Measurements from ENCODE around the gene SORCS1. TPM values are rescaled to one million over a fixed set of nuclear protein-coding genes. Genes with fewer than 3 reads are reported as not detected.

SORCS1 gene
- total RNA-seq, 1 experiment from 2014 or later = not detected

DNA sequence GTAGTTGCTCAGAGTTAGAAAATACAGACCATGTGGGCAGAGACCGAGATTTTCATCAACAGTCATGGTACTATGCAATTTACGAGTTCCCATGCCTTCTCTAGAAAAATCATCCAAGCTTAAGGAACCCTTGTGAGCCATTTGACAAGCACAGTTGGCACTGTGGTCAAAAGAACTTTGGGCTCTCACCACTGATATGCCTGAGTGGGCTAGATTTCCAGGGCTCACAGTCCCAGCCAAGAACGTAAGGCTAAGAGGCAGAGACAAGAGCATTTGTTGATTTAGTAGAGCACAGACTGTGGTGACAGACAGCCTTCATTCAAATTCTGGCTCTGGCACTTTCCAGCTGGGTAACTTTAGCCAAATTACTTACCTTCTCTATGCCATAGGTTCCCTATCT, 407.0 kb downstream of the SORCS1 start:
- H3K4me1 ChIP-seq (replicated peaks) = no peaks in the 10 kb centered on the region

DNA sequence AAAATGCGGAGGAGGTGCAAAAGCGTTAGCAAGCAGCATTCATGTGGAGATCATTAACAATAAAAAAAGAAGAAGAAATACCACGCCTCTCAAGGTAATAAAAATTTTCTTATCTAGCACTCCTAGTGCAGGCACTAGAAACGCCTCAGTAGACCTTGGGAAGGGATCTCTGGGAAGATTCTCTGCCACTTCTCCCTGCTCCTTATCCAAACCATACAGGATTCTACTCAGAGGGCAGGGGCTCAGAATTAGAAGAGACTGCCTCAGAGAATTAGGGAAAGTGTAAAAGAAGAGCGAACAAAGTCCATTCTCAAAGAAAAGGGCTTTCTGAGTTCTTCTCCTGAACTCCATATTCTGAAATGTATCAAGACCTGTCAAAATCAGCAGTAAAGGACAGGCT, 413.4 kb downstream of the SORCS1 start:
- Histone ChIP-seq H3K4me1 (replicated peaks) (no peaks in the 10 kb centered on the region), H3K36me3 (no peaks in the 10 kb centered on the region), H3K4me3 (no peak overlapping the region)

More for the DNA sequence above, 407.0 kb downstream of the SORCS1 start:
- no peak for DNase-seq (ENCODE audit: low read depth in 1 of 2, low spot score in 2 of 2)
- H3K27me3 ChIP-seq (replicated peaks) = no peaks in the 10 kb centered on the region
- H3K4me3 ChIP-seq = no peak overlapping the region
- H3K27ac ChIP-seq = no peak overlapping the region
- H3K36me3 ChIP-seq = no peaks in the 10 kb centered on the region
- H3K9me3 ChIP-seq (replicated peaks) = no peaks in the 10 kb centered on the region

DNA sequence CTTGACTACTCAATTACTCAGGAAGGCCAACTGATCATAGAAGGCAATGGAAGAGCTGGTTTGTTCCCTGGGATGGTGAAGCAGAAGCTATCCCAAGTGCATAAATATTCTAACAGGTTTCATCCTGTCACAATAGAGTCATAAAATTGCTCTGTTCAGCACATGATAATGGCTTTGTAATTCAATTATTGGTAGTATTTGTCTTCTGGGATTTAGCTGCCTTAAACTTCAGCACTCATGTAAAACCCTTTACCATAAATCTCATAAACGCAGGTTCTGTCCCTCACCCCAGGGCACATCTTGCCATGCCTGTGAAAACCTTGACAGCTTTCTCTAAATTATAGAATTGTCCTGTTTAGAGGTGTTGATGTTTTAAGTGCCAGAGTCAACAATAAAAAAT, 417.6 kb downstream of the SORCS1 start:
- H3K27me3 ChIP-seq (replicated peaks) = no peaks in the 10 kb centered on the region
- no peak overlapping the region for H3K27ac ChIP-seq
- no peak for DNase-seq (ENCODE audit: low read depth in 1 of 2, low spot score in 2 of 2)
- H3K4me1 ChIP-seq (replicated peaks) = no peaks in the 10 kb centered on the region
- no peaks in the 10 kb centered on the region for H3K36me3 ChIP-seq
- H3K9me3 ChIP-seq (replicated peaks) = no peaks in the 10 kb centered on the region
- H3K4me3 ChIP-seq = no peak overlapping the region

More for the DNA sequence above, 413.4 kb downstream of the SORCS1 start:
- Histone ChIP-seq H3K27ac (no peak overlapping the region), H3K9me3 (replicated peaks) (no peaks in the 10 kb centered on the region), H3K27me3 (replicated peaks) (no peaks in the 10 kb centered on the region)
- no peak for DNase-seq (ENCODE audit: low read depth in 1 of 2, low spot score in 2 of 2)

DNA sequence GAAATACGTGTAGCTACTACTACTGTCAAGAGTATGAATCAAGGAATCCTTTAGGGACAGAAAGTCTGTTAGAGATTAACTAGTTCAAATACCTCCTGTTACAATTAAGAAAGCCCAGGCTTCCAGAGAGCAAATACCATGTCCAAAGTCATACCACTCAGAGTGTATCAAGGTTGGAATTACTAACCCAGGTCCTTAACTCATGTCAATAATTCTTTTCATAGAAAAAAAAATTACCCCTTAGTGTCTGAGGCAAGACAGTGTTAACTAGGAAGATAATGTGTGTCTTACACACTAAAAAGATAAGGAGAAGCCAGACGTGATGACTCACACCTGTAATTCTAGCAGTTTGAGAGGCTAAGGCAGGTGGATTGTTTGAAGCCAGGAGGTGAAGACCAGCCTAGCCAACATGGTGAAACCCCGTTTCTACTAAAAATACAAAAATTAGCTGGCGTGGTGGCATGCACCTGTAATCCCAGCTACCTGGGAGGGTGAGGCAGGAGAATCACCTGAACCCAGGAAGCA, 423.4 kb downstream of the SORCS1 start:
- no peaks in the 10 kb centered on the region for H3K27me3 ChIP-seq (replicated peaks)
- H3K9me3 ChIP-seq (replicated peaks) = no peaks in the 10 kb centered on the region
- H3K36me3 ChIP-seq = no peaks in the 10 kb centered on the region
- no peak for DNase-seq (ENCODE audit: low read depth in 1 of 2, low spot score in 2 of 2)
- no peaks in the 10 kb centered on the region for H3K4me1 ChIP-seq (replicated peaks)
- H3K27ac ChIP-seq = no peak overlapping the region
- no peak overlapping the region for H3K4me3 ChIP-seq

DNA sequence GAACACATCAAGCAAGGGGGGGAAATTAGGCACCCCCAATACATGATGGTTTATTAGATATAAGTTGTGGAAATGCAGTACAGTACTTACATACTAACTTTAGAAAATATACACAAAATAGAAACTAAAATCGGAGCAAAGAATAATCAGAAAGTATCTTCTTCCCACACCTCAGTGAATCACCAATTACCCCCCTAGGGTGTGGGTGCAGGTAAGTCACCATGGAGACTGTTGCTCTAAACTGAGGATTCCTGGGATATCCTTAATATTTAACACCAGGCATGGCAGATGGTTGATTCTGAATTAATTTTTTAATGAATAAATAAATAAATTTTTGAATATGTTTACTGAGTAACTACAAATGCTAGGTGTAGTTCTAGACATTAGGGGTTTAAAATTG, 424.4 kb downstream of the SORCS1 start:
- no peak for DNase-seq (ENCODE audit: low read depth in 1 of 2, low spot score in 2 of 2)
- Histone ChIP-seq H3K36me3 (no peaks in the 10 kb centered on the region), H3K4me1 (replicated peaks) (no peaks in the 10 kb centered on the region), H3K27ac (no peak overlapping the region), H3K4me3 (no peak overlapping the region), H3K27me3 (replicated peaks) (no peaks in the 10 kb centered on the region), H3K9me3 (replicated peaks) (no peaks in the 10 kb centered on the region)

DNA sequence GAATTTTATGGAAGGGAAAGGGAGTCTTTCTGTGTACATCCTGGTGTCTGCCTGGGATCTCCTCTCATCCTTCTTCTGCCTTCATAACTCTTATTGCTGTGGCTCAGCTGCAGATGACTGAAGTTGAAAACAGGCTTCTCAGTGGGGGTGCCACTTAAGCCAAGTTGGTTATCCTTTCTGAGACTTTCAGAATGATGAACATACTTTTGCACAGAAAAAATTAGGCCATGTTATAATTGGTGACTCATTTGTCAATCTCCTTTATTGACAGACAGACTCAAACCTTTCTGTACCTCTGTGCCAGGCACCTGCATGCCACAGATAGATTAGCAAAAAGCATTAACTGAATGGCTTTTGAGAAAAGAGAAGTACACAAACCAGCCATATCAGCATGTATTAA, 430.3 kb downstream of the SORCS1 start:
- DNase-seq (ENCODE audit: low read depth in 1 of 2, low spot score in 2 of 2) = no peak
- H3K27me3 ChIP-seq (replicated peaks) = no peaks in the 10 kb centered on the region

DNA sequence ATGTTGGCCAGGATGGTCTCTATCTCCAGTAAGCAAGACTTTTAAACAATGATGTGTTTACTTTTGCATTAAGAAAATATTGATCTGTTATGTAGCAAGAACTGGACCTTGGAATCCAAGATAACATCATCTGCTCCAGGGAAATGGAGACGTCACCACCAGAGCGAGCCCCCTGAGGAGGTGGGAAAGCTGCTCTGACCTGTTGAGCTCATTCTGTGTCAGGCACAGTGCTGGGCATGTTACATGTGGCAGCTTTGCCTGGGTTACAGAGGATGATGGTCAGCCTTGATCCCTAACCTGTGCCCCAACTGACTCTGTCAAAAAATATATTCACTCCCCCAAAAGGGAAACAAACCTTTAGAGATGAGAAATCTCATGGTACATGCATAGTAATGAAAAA, 436.3 kb downstream of the SORCS1 start:
- no peaks in the 10 kb centered on the region for H3K4me1 ChIP-seq (replicated peaks)
- H3K4me3 ChIP-seq = no peak overlapping the region
- no peak for DNase-seq (ENCODE audit: low read depth in 1 of 2, low spot score in 2 of 2)
- H3K27ac ChIP-seq = no peak overlapping the region
- H3K27me3 ChIP-seq (replicated peaks) = no peaks in the 10 kb centered on the region
- no peaks in the 10 kb centered on the region for H3K36me3 ChIP-seq
- no peaks in the 10 kb centered on the region for H3K9me3 ChIP-seq (replicated peaks)

More for the DNA sequence above, 430.3 kb downstream of the SORCS1 start:
- H3K9me3 ChIP-seq (replicated peaks) = no peaks in the 10 kb centered on the region
- no peak overlapping the region for H3K27ac ChIP-seq
- no peaks in the 10 kb centered on the region for H3K36me3 ChIP-seq
- no peak overlapping the region for H3K4me3 ChIP-seq
- H3K4me1 ChIP-seq (replicated peaks) = no peaks in the 10 kb centered on the region

DNA sequence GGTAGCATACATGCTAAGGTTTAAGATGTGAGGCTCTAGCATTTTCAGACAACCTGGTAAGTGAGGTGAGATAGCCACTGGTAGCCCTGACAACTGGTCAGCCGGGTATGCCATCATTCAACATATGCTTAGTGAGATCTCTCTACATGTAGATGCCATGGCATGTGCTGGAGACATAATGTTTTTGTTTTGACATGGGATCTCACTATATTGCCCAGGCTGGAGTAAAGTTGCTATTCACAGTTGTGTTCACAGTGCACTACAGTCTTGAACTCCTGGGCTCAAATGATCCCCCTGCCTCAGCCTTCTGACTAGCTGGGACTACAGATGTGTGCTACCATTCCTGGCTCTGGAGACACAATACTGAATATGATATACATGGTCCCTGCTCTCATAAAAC, 437.3 kb downstream of the SORCS1 start:
- H3K27me3 ChIP-seq (replicated peaks) = no peaks in the 10 kb centered on the region
- no peak overlapping the region for H3K4me3 ChIP-seq
- no peaks in the 10 kb centered on the region for H3K9me3 ChIP-seq (replicated peaks)
- no peak for DNase-seq (ENCODE audit: low read depth in 1 of 2, low spot score in 2 of 2)
- no peaks in the 10 kb centered on the region for H3K36me3 ChIP-seq
- no peak overlapping the region for H3K27ac ChIP-seq
- H3K4me1 ChIP-seq (replicated peaks) = no peaks in the 10 kb centered on the region

DNA sequence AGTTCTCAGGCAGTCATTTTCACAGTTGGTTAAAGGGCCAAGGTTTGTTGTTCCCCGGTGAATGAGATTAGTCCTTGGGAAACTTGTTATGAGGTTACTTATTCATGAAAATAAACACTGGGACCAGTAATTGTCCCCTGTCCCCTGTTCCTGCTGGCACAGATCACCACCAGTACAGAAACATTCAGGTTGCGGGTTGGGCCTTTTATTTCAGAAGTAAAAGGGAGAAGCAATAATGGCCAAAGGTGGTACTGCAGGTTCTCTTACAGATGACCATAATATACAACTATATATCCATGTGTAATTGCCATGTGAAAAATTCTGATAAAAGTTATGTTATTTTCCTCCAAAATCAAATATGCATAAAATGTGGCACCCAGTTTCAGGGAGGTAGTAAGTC, 442.0 kb downstream of the SORCS1 start:
- H3K9me3 ChIP-seq (replicated peaks) = no peaks in the 10 kb centered on the region
- no peak overlapping the region for H3K27ac ChIP-seq
- no peaks in the 10 kb centered on the region for H3K27me3 ChIP-seq (replicated peaks)
- no peak for DNase-seq (ENCODE audit: low read depth in 1 of 2, low spot score in 2 of 2)
- no peaks in the 10 kb centered on the region for H3K4me1 ChIP-seq (replicated peaks)
- H3K36me3 ChIP-seq = no peaks in the 10 kb centered on the region
- no peak overlapping the region for H3K4me3 ChIP-seq

DNA sequence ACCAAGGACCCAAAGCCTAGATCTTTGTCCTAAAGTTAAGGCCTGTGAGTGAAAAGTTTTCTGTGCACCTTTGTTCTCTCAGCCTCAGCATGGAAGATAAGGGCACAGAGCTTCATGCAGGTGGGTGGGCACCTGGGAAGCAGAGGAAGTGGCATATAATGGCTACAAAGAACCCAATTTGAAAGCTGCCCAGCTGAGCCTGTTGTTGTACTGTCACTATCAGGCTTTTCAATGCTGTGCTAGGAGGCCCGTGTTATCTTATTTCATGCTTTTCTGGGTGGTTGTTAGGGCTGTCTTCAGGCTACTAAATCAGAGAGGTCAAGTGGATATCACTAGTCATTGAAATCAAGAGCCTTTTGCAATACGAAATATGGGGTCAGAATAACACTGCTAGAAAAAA, 443.8 kb downstream of the SORCS1 start:
- Histone ChIP-seq H3K4me3 (no peak overlapping the region), H3K27ac (no peak overlapping the region), H3K27me3 (replicated peaks) (no peaks in the 10 kb centered on the region), H3K4me1 (replicated peaks) (no peaks in the 10 kb centered on the region), H3K36me3 (no peaks in the 10 kb centered on the region), H3K9me3 (replicated peaks) (no peaks in the 10 kb centered on the region)
- DNase-seq (ENCODE audit: low read depth in 1 of 2, low spot score in 2 of 2) = no peak

DNA sequence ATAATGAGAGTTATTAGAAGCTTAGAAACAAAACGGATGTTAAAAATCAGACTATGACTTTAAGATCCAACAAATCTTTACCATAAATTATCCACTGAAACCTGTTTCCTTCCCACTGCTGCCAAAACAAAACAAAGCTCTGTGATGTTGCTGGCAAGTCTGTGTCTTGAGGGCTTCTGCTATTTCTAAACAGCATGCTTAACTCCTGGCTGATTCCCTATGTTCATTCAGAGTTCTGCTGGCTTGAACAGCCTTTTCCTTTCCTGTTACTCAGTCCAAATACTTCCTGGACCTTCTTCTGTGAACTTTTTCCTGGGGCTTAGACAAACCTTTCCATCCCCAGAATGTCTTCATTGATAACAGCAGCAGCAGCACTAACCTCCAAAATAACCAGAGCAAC, 448.1 kb downstream of the SORCS1 start:
- Histone ChIP-seq H3K36me3 (no peaks in the 10 kb centered on the region), H3K4me1 (replicated peaks) (no peaks in the 10 kb centered on the region), H3K27ac (no peak overlapping the region), H3K4me3 (no peak overlapping the region), H3K27me3 (replicated peaks) (no peaks in the 10 kb centered on the region), H3K9me3 (replicated peaks) (no peaks in the 10 kb centered on the region)
- DNase-seq (ENCODE audit: low read depth in 1 of 2, low spot score in 2 of 2) = no peak

DNA sequence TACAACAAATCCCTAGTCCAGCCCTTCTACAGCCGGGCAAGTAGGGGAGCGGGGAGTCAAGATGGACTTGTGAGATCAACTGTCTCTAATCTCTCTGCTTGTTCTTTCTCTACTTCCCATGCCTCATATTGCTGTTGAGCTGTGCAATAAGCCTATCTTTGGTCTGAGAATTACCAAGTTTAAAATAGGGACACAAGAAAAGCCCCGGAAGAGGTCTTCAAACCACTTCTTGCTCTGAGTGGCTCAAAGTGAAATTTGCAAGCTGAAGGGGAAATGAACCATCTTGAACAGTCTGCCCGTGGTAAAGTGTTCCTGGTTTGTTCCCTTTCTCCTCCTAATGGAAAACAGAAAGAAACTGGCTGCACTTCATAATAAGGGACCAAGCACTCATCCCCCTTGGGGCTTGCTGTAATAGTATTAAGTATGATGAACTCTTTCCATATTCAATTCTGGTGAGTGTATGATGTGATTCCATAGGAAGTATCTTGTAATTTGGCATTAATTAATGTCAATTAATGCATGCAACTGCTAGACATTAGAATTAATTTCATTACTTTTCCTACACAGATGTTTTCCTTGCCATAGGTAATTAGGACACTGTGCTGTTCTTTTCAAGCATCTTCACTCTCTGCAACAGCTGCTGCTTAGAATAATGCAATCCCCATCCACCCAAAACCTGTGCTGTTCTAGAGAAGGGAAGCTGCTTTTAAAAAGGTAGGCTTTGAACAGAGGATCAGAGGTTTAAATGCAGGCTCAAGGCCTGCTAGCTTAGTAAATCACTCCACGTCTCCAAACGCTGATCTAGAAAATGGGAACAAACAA, 449.6 kb downstream of the SORCS1 start:
- no peaks in the 10 kb centered on the region for H3K4me1 ChIP-seq (replicated peaks)
- no peak for DNase-seq (ENCODE audit: low read depth in 1 of 2, low spot score in 2 of 2)
- no peaks in the 10 kb centered on the region for H3K9me3 ChIP-seq (replicated peaks)
- no peak overlapping the region for H3K27ac ChIP-seq
- H3K36me3 ChIP-seq = no peaks in the 10 kb centered on the region
- H3K4me3 ChIP-seq = no peak overlapping the region
- no peaks in the 10 kb centered on the region for H3K27me3 ChIP-seq (replicated peaks)

DNA sequence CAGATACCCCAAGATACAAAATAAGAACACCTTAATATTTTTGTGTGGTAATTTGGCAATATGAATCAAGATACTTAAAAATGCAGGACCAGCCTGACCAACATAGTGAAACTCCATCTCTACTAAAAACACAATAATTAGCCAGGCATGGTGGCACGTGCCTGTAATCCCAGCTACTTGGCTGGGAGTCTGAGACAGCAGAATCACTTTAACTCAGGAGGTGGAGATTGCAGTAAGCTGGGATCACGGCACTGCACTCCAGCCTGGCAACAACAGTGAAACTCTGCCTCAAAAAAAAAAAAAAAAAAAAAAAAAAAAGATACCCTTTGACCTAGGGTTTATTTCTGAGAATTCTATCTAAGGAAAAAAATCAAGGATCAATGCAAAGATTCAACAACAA, 450.7 kb downstream of the SORCS1 start:
- Histone ChIP-seq H3K36me3 (no peaks in the 10 kb centered on the region), H3K4me1 (replicated peaks) (no peaks in the 10 kb centered on the region), H3K27ac (no peak overlapping the region), H3K9me3 (replicated peaks) (no peaks in the 10 kb centered on the region), H3K4me3 (no peak overlapping the region), H3K27me3 (replicated peaks) (no peaks in the 10 kb centered on the region)
- no peak for DNase-seq (ENCODE audit: low read depth in 1 of 2, low spot score in 2 of 2)

DNA sequence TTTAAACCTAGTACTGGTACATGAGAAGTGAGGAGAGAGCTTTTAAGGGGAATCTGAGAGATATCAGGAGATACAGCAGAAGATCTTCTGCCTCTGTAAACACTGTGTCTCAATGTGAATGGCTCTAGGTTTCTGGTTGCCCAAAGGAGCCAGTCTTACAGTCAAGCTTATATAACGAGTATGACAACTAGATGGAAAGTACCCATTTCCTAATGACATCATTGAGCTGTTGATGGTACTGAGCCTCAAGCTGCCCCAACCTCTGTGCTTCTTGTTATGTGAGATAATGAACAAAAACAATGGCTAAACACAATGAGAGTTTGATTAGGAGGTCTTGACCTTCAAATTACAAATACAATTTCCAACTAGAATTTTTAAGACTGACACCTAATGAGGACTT, 451.5 kb downstream of the SORCS1 start:
- H3K4me1 ChIP-seq (replicated peaks) = no peaks in the 10 kb centered on the region
- no peak overlapping the region for H3K27ac ChIP-seq
- H3K4me3 ChIP-seq = no peak overlapping the region
- no peak for DNase-seq (ENCODE audit: low read depth in 1 of 2, low spot score in 2 of 2)
- H3K9me3 ChIP-seq (replicated peaks) = no peaks in the 10 kb centered on the region
- no peaks in the 10 kb centered on the region for H3K36me3 ChIP-seq
- no peaks in the 10 kb centered on the region for H3K27me3 ChIP-seq (replicated peaks)

Data from SJSA1 (cell line).